Posterior cingulate gyrus (tissue), 11 donors: ENCODE data around the gene FRMD8.

Experiments
- DNase-seq, 10 donors: peaks; one replicate each; pipeline versions ENCODE4 v3.0.0 to v3.0.0-alpha.2; 2020 to 2021; ENCODE audit warnings: mixed read lengths in 3 of 10
- intact Hi-C: fragments of 100-400 bp; cut with DNase I; formaldehyde crosslinking; loops from one replicate; pipeline ENCODE4 v1.15.1; 2023

Gene FRMD8

DNA sequence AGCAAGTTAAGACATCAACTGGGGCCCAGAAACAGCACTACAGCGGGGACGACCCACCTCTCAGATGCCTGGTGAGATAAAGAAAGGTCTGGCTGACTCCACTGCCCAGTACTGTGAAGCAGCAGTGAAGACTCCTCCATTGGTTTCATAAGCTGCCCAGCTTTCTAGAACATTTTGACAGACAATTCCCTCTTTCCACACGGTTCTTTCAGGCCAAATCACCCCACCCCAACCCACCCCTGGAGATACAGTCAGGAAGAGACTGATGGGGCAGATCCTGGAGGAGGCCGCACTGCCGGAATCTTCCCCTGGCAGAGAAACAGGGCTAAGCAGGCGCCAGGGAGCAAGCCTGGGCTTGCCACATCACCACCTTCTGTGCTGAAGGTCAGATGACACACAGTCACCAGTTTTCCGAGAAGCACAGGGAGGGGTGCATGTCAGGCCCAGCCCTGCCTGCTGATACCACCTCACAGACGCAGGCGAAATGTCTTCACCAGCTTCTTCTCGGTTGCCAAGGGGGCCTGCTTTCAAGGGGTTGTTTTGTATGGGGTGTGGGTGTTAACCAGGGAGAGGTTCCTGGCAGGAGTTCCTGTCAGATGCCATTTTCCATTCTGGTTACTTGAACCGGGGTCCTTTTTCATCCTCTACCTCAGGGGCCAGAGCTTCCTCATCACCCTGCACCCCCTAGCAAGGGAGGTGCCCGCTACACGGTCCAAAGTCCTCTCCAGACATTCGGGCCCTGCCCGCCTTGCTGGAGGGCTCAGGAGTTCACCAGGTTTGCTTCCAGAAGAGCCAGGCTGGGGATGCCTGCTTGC is 34.7 kb downstream of the FRMD8 start:
- DNase-seq, result peak; percentile 66 to 97 (median 84)
- intact Hi-C loops, result no loop called here

DNA sequence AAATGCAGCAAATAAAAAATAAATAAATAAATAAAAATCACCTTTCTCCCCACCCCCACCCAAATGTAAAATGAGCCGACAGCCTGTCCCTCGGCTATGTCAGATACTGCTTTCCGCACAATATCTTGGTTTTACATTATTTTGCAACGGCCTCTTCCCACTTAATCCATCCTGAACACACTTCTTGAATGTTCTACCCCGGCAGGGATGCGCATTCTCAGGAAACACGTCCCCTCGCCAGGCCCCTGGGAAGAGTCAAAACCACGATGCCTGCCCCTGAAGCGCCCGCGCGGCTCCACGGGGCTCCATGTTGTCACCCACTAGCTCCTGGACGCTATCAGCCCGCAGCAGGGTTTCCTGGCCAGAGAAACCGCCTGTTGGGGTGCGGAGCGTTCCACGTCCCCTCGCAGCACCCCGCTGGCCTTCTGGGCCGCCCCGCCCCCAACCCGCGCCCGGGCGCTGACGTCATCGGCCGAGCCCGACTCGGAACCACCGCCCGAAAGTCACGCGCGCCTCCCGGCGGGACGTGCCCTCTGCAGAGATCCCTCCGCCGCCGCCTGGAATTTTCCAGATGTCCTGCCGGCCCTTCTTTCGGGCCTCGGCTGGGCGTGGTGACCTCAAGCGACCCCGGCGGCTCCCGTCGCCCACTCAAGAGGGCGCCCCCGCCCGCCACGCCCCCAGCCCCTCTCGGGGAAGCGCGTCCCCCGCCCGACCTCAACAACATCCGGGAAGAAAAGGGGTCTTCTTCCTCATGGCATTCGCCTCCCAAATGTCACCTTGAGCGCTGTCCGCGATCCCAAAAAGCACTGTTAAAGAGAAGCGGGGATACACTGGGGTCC is 35.6 kb downstream of the FRMD8 start:
- intact Hi-C loops, result loop anchor here (1.0 to 2.0 kb wide), 2 partner anchors 55 to 75 kb away; no protein-coding TSS in a partner anchor
- DNase-seq, result peak; percentile 92 to 99 (median 96)

DNA sequence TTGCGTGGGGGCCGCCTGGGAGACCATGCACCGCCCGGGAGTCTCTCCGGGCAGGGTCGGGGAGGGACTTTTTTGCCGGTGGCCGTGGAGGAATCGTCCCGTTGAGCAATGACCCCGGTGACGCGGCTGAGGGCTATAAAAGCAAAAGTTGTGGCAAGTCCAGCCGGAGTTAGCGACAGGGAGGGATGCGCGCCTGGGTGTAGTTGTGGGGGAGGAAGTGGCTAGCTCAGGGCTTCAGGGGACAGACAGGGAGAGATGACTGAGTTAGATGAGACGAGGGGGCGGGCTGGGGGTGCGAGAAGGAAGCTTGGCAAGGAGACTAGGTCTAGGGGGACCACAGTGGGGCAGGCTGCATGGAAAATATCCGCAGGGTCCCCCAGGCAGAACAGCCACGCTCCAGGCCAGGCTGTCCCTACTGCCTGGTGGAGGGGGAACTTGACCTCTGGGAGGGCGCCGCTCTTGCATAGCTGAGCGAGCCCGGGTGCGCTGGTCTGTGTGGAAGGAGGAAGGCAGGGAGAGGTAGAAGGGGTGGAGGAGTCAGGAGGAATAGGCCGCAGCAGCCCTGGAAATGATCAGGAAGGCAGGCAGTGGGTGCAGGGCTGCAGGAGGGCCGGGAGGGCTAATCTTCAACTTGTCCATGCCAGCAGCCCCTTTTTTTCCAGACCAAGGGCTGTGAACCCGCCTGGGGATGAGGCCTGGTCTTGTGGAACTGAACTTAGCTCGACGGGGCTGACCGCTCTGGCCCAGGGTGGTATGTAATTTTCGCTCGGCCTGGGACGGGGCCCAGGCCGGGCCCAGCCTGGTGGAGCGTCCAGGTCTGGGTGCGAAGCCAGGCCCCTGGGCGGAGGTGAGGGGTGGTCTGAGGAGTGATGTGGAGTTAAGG is 36.4 kb downstream of the FRMD8 start, which contains the start of gene NEAT1:
NEAT1 (plus strand) TSS at position 166 of the 883 bp plus-strand sequence.
- DNase-seq, result peak; percentile 85 to 98 (median 94)
- intact Hi-C loops, result loop anchor here (1.0 to 2.0 kb wide), 2 partner anchors 54 to 74 kb away; no protein-coding TSS in a partner anchor

DNA sequence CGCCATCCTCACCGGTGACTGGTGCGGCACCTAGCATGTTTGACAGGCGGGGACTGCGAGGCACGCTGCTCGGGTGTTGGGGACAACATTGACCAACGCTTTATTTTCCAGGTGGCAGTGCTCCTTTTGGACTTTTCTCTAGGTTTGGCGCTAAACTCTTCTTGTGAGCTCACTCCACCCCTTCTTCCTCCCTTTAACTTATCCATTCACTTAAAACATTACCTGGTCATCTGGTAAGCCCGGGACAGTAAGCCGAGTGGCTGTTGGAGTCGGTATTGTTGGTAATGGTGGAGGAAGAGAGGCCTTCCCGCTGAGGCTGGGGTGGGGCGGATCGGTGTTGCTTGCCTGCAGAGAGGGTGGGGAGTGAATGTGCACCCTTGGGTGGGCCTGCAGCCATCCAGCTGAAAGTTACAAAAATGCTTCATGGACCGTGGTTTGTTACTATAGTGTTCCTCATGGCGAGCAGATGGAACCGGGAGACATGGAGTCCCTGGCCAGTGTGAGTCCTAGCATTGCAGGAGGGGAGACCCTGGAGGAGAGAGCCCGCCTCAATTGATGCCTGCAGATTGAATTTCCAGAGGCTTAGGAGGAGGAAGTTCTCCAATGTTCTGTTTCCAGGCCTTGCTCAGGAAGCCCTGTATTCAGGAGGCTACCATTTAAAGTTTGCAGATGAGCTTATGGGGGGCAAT is 37.2 kb downstream of the FRMD8 start:
- intact Hi-C loops, result loop anchor here (2.0 kb wide), 1 partner anchor 53 kb away; no protein-coding TSS in a partner anchor
- peak in 3 of 10 donors; percentile 11 to 50 (median 50) for DNase-seq

DNA sequence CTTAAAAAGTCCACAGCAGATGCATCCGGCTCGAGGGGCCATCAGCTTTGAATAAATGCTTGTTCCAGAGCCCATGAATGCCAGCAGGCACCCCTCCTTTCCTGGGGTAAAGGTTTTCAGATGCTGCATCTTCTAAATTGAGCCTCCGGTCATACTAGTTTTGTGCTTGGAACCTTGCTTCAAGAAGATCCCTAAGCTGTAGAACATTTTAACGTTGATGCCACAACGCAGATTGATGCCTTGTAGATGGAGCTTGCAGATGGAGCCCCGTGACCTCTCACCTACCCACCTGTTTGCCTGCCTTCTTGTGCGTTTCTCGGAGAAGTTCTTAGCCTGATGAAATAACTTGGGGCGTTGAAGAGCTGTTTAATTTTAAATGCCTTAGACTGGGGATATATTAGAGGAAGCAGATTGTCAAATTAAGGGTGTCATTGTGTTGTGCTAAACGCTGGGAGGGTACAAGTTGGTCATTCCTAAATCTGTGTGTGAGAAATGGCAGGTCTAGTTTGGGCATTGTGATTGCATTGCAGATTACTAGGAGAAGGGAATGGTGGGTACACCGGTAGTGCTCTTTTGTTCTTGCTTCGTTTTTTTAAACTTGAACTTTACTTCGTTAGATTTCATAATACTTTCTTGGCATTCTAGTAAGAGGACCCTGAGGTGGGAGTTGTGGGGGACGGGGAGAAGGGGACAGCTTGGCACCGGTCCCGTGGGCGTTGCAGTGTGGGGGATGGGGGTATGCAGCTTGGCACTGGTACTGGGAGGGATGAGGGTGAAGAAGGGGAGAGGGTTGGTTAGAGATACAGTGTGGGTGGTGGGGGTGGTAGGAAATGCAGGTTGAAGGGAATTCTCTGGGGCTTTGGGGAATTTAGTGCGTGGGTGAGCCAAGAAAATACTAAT is 38.0 kb downstream of the FRMD8 start:
- DNase-seq, result peak in 4 of 10 donors; percentile 11 to 77 (median 54)
- intact Hi-C loops, result no loop called here

DNA sequence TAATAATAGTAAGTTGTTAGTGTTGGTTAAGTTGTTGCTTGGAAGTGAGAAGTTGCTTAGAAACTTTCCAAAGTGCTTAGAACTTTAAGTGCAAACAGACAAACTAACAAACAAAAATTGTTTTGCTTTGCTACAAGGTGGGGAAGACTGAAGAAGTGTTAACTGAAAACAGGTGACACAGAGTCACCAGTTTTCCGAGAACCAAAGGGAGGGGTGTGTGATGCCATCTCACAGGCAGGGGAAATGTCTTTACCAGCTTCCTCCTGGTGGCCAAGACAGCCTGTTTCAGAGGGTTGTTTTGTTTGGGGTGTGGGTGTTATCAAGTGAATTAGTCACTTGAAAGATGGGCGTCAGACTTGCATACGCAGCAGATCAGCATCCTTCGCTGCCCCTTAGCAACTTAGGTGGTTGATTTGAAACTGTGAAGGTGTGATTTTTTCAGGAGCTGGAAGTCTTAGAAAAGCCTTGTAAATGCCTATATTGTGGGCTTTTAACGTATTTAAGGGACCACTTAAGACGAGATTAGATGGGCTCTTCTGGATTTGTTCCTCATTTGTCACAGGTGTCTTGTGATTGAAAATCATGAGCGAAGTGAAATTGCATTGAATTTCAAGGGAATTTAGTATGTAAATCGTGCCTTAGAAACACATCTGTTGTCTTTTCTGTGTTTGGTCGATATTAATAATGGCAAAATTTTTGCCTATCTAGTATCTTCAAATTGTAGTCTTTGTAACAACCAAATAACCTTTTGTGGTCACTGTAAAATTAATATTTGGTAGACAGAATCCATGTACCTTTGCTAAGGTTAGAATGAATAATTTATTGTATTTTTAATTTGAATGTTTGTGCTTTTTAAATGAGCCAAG is 38.9 kb downstream of the FRMD8 start:
- DNase-seq, result peak in 3 of 10 donors; percentile 22 to 78 (median 36)
- intact Hi-C loops, result no loop called here

DNA sequence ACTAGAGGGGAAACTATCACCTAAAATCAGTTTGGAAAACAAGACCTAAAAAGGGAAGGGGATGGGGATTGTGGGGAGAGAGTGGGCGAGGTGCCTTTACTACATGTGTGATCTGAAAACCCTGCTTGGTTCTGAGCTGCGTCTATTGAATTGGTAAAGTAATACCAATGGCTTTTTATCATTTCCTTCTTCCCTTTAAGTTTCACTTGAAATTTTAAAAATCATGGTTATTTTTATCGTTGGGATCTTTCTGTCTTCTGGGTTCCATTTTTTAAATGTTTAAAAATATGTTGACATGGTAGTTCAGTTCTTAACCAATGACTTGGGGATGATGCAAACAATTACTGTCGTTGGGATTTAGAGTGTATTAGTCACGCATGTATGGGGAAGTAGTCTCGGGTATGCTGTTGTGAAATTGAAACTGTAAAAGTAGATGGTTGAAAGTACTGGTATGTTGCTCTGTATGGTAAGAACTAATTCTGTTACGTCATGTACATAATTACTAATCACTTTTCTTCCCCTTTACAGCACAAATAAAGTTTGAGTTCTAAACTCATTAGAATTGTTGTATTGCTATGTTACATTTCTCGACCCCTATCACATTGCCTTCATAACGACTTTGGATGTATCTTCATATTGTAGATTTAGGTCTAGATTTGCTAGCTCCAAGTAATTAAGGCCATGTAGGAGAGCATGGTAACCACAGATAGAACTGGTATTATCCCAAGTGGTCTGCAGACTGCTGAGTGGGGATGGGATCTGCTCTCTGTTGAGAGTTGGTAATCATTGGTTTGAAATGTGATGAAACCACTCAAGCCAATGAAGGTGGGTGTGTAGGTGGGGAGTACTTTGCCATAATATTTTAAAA is 39.8 kb downstream of the FRMD8 start:
- peak in 1 of 10 donors; percentile 6 for DNase-seq
- intact Hi-C loops, result no loop called here

DNA sequence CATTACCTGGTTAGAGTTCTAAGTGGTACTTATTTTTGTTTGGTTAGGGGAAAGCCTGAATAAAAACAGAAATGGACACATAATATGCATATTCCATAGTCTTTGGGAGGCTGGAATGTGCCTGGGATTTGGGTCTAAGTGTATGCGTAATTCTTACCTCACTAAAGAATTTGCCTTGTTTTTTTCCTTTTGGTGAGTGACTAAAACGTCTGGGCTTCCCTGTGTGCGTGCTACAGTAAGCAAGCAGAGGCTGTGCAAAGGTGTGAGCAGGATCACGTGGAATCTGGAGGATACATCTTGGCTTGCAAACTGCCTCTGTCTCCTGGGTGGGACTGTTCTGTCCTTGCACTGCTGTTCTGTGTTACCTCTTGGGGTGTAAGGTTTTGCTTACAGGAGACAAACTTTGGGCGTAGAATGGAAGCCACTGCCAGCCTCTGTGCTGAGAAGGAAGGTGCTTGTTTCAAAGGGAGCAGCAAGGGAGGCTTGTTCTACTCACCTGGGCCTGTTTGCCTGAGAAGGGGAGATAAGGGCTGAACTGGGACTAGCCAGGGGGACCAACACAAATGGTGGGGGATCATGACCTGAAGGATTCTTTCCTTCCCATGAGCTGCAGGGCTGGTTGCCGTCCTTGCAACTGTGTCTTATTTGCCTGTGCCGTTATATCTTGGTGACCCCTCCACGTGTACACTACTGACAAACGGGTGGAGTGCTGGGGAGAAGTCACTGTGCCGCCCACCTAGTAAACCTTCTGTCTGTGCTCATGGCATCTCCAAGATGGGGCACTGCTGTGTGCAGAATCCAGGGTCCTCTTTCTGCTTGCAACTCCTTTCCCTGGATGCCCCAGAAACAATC is 40.6 kb downstream of the FRMD8 start:
- intact Hi-C loops, result no loop called here
- peak in 4 of 10 donors; percentile 29 to 85 (median 62) for DNase-seq

DNA sequence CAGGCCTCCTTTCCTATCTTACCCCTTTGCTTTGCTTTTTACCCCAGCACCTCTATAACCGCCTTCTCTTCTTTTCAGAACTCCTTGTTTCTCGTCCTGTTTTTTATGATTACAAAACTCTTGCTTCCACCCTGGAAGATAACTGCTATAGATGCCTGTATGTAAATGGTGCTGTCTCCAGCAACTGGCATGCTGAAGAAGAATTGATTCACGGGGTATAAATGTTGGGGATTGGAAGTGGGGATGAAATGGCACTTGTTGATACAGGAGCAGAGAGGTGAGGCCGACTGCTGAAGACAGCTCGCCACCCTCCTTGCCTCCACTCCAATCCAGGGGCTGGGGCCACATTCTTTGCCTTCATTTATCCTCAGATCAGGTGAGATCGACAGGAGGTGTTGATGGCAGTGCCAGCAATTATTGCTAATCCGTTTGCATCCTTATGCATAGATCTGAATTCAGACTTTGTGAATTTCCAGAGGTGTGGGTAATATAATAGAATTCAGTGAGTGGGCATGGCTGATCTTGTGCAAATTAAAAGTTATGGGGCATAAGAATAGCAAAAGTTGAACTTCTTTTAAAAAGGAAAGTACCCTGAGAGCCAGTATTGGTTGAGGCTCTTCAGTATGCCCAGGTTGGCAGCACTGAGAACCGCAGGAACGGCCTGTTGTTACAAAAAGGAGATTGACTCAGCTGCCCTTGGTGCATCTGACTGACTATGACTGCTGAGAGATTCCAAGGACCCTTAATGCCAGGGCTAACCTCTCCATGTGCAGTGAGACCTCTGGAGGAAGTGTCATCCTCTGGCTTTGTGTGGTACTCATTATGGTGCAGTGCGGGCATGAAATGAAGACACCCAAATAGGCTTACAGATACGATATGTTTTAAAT is 41.5 kb downstream of the FRMD8 start:
- DNase-seq, result peak in 4 of 10 donors; percentile 30 to 68 (median 52)
- intact Hi-C loops, result no loop called here

DNA sequence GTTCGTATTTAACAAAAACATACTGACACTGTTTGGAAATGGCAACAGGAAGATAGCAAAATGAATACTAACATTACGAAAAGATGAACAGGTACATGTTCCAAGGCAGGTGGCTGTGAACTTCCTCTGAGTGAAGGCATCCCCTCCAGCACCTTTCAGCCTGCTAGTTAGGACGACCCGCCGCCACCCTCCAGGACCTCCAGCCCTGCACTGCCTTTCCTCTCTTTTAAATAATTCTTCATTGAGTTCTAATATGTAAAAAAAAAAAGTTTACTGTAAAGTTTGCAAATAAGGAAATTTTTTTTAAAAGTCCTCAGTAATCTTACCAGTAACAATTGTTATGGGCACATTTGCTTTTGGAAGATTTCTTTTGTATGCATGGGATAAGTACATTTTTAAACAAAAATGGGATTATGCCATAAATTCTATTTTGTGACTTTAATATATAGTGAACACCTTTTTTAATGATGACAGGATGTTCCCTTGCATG is 42.2 kb downstream of the FRMD8 start:
- intact Hi-C loops, result no loop called here

DNA sequence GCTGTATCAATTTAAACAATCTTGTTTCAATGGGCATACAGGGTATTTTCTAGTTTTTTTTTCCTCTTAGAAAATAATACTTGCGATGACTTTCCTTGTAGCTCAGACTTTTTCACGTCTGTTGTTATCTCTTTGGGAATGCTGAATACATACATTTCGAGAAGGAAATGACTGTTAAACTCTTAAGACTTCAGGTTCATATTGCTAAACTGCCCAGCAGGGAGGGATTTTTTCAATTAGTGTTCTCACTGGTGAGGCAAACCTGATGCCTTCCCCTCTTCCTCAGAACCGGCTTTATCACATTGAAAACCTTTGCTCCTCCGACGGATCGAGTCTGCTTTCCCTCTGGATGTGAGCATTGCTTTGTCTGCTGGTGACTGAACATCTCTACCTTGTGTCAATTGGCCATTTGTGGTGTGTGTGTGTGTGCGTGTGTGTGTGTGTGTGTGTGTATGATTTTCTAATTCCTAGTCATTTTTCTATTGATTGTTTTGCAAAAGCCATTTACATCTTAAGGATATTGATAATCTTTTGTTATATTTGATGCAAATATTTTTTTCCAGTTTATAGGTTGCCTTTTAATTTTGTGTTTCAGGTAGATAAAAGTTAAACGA is 42.7 kb downstream of the FRMD8 start:
- intact Hi-C loops, result no loop called here
- DNase-seq, result peak in 2 of 10 donors; percentile 3 to 11

More for the DNA sequence above, 42.2 kb downstream of the FRMD8 start:
- peak in 3 of 10 donors; percentile 66 to 86 (median 67) for DNase-seq

DNA sequence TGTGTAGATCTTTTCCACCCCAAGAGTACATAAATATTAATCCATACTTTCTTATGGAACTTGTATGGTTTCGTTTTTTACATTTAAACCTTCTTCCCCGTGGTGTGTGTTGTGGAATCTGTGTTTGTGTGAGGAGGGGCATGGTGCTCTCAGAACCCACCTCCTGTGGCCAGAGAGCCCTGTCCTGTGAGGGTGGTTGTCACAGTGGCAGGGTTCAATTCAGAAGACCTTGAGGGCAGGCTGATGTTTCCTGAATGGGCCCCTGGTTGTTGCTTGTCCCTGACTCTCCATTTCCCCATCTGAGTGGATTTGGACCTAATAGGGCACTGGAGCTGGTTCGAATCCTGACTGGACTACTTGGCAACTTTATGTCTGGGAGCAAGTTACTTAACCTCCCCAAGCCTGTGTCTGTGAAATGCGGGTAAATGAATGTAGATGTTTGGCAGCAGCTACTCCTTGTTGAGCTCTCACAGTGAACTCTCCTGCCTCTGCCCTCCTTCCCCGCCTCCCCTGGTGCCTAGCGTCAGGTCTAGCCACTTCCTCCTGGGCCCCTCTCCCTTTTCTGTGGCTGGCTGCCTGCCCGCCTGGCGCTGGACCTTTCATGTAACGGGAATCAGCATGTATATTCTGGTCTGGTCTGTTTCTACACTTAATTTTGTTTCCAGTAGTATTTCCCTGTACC is 43.4 kb downstream of the FRMD8 start:
- intact Hi-C loops, result no loop called here
- peak in 5 of 10 donors; percentile 32 to 91 (median 73) for DNase-seq
